DMS79 (cell line): ENCODE data around the gene SORCS3.

Source experiments
- DNase-seq: peaks from one replicate; lab custom pipeline; 2025; lab: John Stamatoyannopoulos, UW

Gene SORCS3

DNA sequence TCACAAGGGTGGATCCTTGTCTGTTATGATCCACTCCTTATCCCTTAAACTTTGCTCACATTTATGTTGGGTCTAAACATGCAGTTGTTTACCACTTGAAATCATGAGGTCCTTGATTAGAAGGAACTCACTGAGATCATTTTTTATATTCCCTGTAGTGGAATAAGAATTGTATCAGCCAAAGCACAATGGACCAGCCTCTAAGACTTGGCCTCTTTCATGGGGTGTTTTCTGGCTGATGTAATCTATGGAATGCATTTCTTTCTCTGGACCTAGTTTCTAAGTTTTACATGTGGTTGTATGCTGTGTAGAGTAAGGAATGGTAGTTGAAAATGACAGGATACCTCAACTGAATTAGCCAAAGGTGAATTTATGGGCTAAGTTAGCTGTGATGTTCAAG, 376.6 kb downstream of the SORCS3 start:
- DNase-seq = no peak

DNA sequence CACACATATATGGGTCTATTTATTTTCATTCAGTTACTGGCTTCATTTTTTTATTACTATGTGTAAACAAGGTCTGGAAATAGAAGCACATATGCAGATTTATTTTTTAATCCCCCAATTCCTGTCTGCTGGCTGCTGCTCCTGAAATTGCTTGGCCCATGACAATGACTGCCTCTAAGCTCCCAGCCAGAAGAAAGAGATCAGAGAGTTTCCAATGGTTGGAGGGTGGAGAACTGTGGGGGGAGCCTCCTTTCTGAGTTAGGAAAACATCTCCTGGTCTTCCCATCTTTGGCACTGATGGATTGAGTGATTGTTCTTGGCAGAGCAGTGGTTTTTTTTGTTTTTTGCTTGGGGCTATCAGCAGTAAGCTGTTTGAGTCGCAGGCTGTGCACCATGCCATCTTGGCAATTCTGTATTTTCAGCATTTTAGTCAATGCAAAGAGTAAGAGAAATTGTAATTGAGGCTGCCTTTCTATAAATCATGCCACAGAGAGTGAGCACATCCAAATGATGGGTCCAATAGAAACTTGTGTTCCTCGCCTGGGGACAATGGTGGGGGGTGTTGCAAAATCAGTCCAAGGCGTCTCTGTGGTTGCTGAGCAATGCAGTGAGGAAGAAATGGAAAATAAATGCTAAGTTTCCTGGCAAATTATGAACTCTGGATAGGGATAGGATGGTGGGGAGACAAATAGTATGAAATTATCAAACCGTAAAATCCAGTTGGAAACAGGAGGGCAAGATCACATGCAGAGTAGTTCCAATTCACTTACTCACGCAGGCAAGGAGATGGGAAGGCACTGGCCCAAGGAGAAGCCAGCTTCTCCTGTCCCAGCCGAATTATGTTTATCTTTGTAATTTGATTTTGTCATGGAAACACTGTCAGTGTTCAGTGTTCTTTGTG, 382.4 kb downstream of the SORCS3 start:
- no peak for DNase-seq

DNA sequence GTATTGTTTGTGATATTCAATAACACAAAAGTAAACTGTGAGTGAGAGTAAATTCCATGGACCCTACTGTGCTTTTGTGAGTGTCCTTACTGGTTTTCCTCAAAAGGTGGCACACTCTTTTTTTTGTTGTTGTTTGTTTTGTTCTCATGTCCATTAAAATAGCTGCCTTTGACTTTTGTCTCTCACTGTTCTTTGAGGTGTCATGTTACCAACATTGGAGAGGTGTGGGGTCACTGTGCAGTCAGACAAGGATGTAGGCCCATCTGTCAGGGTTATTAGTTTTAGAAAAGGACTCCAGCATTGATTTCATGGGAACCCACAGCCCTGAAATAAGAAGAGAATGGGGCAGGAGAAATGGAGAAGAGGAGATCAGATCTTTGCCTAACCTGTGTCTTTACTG, 383.1 kb downstream of the SORCS3 start:
- no peak for DNase-seq

DNA sequence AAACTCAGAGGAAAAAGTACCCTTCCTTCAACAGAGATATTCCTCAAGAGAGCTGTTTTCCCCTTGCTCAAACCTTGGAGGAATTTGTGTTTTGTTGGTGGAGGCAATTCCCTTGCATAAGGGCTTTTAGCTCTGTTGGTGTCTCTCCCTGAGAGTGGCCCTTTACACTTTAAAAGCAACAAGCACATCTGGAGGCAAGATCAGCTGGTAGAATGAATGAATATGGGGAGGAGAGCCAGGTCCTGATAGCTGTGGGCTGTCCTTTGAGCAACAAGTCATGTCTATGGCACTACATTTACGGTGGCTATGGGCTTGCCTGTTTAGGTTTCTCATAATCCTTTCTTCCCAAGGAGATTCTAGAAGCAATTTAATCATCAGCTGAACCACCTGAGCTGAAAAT, 384.0 kb downstream of the SORCS3 start:
- no peak for DNase-seq

DNA sequence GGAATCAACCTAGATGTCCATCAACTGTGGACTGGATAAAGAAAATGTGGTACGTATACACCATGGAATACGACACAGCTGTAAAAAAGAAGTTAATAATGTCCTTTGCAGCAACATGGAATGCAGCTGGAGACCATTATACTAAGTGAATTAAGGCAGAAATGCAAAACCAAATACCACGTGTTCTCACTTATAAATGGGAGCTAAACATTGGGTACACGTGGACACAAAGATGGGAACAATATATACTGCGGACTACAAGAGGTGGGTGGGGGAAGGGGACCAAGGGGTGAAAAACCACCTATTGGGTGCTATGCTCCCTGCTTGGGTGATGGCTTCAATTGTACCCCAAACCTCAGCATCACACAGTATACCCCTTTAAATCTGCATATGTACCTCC, 385.5 kb downstream of the SORCS3 start:
- no peak for DNase-seq

DNA sequence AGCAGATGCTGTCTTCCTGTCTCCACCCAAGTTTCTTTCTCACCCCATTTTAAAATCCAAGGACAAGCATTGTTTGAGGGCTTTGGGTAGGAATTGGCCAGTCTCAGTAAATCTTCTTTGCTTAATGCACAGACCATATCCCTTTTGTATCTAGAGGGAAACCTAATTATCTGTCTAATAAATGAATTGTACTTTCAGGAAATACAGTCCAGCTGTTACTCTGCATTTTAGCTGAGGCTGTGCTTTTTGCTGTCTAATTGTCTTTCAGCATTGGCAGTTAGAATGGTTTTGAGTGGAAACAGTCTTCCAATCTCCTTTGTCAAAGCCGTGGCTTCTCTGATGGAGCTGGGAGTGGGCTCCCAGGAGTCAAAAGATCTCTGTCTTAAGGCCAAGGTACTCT, 388.2 kb downstream of the SORCS3 start:
- DNase-seq = no peak

DNA sequence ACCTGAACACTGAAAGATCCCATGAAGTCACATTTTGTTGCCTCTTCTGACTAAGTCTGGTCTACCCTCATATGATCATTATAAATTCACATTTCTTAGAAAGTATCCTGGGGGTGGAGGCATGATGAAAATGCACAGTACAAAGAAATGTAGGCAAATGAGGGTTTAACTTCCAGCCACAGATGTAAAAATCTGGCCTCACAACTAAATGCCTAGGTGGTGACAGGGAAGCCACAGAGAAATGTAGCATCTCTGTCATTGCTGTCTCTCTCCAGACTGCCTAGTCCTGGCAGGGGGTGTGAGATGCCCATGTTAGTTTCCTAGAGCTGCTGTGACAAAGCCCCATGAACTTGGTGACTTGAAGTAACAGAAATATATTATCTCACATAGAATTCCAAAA, 395.9 kb downstream of the SORCS3 start:
- DNase-seq = no peak

DNA sequence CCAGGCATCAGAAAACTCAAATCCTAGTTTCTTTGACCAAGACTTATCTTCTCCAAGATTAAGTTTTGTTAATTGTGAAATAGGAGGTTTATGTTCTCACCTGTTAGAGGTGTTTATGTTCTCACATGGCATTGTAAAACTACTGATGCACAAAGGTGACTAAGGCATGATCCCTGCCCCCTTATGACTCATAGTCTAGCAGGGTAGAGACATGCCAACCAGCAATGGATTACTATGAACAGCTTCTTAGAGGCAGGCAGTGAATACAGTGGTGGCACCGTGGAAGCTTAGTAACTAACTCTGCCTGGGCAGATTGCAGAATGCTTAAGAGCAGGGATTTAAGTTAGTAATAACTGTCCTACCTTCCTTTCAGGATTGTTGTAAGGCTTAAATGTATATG, 400.9 kb downstream of the SORCS3 start:
- no peak for DNase-seq

DNA sequence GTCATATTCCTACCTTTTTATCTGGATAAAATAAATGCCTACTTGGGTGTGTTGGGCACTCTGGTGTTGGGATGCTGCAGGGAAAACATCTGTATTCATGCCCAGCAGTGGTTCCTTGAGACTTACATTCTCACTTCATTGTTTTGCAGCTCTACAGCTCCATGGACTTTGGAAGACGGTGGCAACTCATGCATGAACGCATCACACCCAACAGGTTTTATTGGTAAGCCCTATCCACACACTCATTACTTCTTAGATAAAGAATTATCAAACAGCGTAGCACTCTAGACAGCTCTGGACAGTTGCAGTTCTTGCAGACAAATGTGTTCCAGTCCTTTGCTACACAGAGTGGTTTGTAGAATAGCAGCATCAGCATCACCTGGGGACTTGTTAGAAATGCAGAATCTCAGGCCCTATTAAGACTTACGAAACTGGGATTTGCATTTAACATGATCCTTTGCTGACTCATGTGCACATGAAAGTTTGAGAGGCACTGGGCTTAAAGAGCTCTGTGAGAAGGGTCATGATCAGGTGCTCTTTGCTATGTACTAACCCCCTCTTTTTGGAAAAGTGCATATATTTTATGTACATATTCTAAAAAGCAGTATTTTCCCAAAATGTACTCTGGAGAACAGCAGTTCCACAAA, 401.9 kb downstream of the SORCS3 start:
- no peak for DNase-seq

DNA sequence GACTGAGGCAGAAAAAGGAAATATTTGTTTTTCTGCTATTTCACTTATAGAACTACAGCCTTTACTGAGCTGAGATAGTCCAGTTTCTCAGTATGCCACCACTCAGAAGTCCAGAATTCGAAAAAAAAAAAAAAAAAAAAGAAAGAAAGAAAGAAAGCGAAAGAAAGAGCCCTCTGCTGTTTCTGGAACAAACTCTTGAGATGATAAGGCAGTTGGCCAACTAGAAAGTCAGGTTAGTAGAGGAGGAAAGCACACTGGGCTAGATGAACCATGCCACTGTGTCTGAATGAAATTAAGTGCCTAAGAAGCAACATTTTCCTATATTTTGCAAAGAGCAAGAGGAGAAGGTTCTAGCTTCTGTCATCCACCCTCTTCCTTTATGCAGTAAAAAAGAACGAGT, 403.8 kb downstream of the SORCS3 start:
- DNase-seq = no peak

DNA sequence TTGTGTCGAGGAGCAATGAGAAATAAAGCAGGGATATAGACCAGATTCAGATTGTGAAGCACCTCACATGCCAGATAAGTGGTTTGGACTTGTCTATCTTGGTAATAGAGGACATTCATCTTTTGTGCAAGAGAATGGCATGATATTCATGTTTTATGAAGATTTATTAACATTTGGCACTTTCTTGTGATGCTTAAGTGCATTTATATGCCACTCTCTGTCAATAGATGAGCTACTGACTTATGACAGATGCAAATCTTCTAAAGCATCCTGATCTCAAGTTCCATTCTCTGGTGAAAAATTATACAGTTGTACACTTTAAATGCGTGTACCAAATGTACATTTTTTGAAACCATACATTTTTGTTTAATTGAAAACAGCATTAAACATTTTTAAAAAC, 415.3 kb downstream of the SORCS3 start:
- no peak for DNase-seq

DNA sequence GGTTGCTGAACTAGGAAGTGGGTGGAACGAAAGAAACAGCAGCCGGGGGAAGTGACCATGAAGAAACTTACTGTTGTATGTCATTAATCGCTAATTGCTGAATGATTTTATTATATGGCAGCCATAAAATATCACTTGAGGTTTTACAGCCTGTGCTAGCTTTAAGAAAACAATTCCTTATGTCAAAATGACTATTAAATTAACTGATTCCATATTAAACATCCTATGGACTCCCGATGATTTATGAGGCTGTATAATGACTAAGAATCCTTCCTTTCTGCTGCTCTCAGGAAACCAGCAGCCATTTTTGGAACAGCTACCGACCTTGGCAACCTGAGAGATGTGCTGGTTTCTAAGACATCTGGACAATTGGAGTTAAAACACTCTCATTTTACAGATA, 421.9 kb downstream of the SORCS3 start:
- DNase-seq = no peak

DNA sequence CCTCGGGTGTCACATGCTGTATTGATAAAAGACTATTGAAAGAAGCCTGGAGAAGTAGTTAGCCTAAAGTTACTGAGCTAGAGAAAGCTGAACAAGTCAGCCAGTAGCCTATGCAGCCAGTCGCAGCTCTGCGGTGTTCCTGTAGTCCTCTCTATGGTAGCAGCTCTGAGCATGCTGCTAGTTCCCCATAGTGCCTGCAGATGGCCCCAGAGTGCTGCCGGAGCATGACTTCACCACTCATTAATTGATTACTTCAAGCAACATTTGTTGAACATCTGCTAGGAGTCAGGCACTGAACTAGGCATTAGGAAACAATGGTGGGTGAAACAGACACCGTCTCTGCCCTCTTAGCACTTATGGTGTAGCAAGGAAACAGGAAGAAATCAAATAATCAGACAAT, 422.7 kb downstream of the SORCS3 start:
- DNase-seq = no peak

DNA sequence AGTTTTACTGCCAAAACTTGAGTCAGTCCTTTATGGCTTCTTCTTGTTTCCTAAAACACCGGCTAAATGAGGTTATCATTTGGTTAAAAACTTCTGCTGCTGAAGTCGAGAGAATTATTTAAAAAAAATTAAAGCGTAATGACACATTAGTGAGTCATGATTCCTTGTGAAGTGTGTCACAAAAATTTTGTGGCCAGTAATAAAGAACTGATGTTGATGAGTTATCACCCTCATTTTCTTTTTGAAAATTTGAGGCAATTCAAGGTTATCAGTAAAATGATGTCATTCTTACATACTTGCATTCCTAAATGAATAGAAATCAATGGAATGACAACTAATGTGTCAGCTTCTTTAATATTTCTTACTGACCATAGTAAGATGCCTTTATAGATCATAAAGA, 427.4 kb downstream of the SORCS3 start:
- DNase-seq = no peak

DNA sequence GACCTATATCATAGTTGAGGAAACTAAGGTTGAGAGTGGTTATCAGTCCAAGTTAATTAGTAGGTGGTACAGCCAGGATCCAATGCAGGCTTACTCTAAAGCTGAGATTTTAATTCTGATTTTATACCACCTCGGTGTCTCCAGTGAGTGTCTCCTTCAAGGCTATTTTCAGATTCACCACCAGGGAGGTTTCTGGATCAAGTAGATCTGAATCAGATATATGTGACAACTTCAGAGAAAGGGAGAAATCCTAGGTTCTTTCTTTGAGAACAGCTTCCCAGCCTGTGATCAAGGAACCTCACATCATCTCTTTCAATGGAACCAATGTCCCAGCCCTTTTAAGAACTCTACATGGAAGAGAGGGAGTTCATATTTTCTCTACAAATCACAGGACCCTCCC, 429.2 kb downstream of the SORCS3 start:
- no peak for DNase-seq

DNA sequence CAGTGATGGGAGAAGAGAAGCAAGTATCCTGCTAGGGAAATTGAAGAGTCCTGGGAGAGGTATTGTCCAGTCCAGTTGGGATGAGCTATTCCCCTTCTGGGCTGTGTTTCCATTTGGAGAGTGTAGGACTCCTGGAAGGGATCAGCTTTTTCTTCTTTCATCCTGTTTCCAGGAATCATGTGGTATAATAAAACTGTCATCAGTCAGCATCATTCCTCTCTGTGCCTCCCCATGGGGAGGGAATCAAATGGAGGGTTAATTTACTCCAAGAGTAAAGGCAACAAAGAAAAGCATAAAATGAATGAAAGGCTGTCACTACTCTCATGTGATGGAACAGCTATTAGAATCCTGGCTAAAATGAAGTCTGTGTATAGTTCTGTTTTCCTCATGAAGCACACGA, 429.9 kb downstream of the SORCS3 start:
- DNase-seq = no peak

DNA sequence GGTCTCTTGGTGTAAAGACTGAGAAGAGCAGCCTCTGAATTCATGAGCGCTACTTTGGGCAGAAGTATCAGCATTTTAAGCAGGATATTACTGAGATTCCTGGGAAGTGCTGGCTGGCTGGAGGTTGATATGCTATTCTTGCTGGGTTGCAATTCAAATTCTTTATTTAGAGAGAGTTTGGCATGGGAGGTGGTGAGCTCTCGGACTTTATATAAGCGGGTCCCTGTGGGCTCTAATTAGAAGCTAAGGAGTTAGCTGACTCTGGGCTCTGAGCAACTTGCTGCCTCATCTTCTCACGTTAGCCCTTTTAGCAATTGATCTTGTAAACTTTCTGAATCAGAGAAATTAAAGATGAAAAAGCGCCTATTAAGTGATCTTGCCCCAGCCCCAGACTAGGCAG, 430.9 kb downstream of the SORCS3 start:
- DNase-seq = no peak

DNA sequence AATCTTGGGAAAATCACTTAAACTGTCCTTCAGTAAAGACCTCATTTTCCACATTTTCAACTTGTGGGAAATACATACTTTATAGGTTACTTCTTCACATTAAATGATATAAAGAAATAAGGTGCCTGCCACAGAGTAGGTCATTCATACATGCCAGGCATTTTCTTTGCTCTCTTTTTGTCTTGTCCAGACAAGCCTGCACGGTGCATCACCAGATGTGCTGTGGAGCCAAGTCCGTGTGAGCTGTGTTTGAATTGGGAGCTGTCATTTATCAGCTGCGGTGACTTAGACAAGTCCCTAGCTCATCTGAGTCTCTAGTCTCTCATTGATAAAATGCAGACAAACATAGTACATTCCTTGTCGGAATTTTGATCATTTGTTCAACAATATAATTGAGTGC, 432.9 kb downstream of the SORCS3 start:
- no peak for DNase-seq

DNA sequence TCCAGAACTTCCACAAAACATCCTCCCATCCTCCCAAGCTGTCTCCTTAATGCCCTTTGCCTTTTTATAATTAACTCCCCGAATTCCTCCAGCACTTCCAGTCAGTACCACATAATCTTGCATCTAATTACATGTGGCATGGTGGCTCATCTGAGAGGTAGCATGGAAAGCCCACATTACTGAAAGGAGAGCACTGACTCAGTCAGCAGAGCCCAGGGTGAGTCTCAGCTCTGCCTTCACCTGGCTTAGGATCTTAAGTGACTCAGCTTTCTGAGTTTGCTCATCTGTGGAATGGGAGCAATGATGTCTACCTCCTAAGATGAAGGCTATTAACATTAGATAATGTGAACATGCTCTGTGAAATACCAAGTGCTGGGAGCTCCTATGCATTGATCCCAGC, 433.9 kb downstream of the SORCS3 start:
- no peak for DNase-seq

DNA sequence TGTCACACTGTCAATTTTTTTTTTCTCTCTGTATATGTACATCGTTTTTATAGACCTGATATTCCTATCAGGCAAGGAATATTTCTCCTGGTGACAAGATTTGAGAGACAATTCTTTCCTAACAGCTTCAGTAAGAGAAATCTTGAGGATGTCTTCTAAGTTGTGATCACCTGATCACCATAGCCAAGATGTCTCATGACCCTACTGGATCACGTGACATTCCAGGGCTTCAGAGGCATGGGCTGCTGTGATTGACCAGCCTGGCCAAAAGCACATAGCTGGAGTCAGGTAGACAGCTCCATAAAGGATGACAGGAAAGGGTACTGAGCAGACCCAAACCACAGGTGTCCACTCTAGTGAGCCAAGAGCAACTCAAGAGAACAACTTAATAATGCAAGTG, 444.9 kb downstream of the SORCS3 start:
- no peak for DNase-seq

DNA sequence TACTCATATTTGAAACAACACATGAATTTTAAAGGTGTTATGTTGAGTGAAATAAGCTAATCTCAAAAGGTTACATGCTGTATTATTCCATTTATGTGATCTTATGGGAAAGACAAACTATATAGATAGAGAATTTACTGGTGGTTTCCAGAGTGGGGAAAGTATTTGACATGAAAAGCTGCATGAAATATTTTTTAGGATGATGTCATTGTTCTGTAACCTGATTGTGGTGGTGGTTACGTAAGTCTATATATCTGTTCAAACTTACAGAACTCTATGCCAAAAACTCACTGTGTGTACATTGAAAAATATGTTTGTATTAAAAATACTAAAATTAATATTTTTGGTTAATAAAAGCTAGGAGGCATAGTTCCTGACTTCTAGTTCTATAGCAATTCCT, 453.0 kb downstream of the SORCS3 start:
- DNase-seq = no peak

DNA sequence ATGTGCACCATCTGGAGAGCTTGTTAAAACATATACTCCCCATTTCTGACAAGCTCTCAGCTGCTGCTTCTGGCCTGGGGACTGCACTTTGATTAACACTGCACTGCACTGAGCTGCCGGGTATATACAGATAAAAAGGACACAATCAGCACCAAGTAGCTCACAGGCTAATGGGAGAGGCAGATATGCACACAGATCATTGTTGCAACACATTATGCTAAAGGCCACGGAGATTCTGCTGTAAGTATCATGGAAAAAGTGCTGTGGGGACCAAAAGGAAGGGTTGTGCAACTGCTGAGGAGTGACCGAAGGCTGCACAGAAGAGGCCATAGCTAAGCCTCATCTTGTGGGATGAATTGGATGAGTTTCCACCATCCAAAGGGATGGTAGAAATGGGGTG, 455.2 kb downstream of the SORCS3 start:
- no peak for DNase-seq

DNA sequence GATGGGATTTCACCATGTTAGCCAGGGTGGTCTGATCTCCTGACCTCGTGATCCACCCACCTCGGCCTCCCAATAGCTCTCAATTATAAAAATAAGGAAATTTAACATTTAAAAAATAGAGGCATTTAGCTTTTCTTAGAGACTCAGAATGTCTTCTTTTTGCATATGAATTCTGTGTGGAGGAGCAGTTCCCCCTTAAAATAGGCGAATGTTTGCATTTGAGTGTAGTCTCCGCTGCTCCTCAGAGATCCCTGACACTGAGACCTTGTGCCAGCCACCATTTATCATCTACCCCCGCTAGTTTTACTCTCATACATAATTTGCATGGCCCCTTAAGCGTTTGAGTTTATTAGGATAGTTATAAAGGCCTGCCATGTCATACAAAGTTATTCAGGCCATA, 461.9 kb downstream of the SORCS3 start:
- no peak for DNase-seq

DNA sequence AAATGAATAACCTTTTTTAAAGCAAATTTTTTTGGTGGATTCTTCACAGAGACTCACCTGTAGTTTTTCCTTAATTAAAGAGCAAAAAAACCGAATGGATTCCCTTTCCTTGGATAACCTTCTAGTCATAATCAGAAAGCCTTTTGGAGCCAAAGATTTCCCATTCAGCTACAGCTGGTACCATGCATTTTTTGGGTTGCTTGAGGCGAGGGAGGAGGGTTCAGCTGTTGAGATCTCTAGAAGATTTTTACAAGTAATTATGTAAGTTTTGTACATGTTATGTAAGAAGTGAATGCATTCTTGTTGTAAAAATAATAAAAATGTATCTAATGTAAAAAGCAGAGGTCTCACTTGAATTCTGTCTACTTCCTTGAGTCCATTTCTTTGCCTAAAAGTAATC, 463.2 kb downstream of the SORCS3 start:
- DNase-seq = no peak
